ENCODE results near the gene NINJ1. TPM values are rescaled to one million over a fixed set of nuclear protein-coding genes. Genes with fewer than 3 reads are reported as not detected.
"Not testable (repeated sequence)": the region's sequence is repeated elsewhere in the genome, so short reads cannot be mapped to it uniquely, and the experiment has no call there.

NINJ1 gene
- total RNA-seq, 4 donors from 2014 or later = 64.6 to 113 (median 94.8) TPM

GRCh38 chr9:93107825-93108161 is 26.3 kb downstream of the NINJ1 start:
- TF ChIP-seq CTCF (IDR thresholded peaks at IDR 0.05) (no peak), POLR2A (IDR thresholded peaks at IDR 0.05) (no peak)
- DNase-seq (ENCODE audit: low spot score in 2 of 2) = peak in 1 of 2 donors; percentile 59
- H3K4me3 ChIP-seq (ENCODE audit: low read depth, poor library complexity, severe bottlenecking) = no peak overlapping the region
- WGBS, 2 donors = 89 to 94% methylated on average over 6 of the region's 6 CpGs
- intact Hi-C loops (cut with DNase I; ENCODE audit: low total_unique reads) = no loop called here

GRCh38 chr9:93107151-93107824 is 26.8 kb downstream of the NINJ1 start:
- H3K4me3 ChIP-seq (ENCODE audit: low read depth, poor library complexity, severe bottlenecking) = no peak overlapping the region
- intact Hi-C loops (cut with DNase I; ENCODE audit: low total_unique reads) = no loop called here
- 85 to 90% methylated on average over 12 to 14 of the region's 14 CpGs for WGBS, 2 donors
- TF ChIP-seq CTCF (IDR thresholded peaks at IDR 0.05) = no peak
- no peak for TF ChIP-seq POLR2A (IDR thresholded peaks at IDR 0.05)
- peak in 1 of 2 donors; percentile 72 for DNase-seq (ENCODE audit: low spot score in 2 of 2)

GRCh38 chr9:93105620-93106019 is 28.4 kb downstream of the NINJ1 start:
- TF ChIP-seq CTCF (IDR thresholded peaks at IDR 0.05) (no peak), POLR2A (IDR thresholded peaks at IDR 0.05) (no peak)
- no peak overlapping the region for H3K4me3 ChIP-seq (ENCODE audit: low read depth, poor library complexity, severe bottlenecking)
- intact Hi-C loops (cut with DNase I; ENCODE audit: low total_unique reads) = no loop called here
- WGBS, 2 donors = 75 to 93% methylated on average over 1 of the region's 1 CpG
- no peak for DNase-seq (ENCODE audit: low spot score in 2 of 2)

- WGBS, 2 donors = 85 to 99% methylated on average over 11 of the region's 11 CpGs
- H3K4me3 ChIP-seq (ENCODE audit: low read depth, poor library complexity, severe bottlenecking); intact Hi-C loops (cut with DNase I; ENCODE audit: low total_unique reads): not testable (repeated sequence)
- peak in 1 of 2 donors; percentile 42 for DNase-seq (ENCODE audit: low spot score in 2 of 2)
Observed at GRCh38 chr9:93101086-93101485, 33.0 kb downstream of the NINJ1 start.

GRCh38 chr9:93100276-93100636 is 33.8 kb downstream of the NINJ1 start:
- intact Hi-C loops (cut with DNase I; ENCODE audit: low total_unique reads) = no loop called here
- WGBS, 2 donors = 93 to 94% methylated on average over 8 of the region's 8 CpGs
- no peak for TF ChIP-seq POLR2A (IDR thresholded peaks at IDR 0.05)
- TF ChIP-seq CTCF (IDR thresholded peaks at IDR 0.05) = no peak
- no peak overlapping the region for H3K4me3 ChIP-seq (ENCODE audit: low read depth, poor library complexity, severe bottlenecking)
- DNase-seq (ENCODE audit: low spot score in 2 of 2) = peak in 1 of 2 donors; percentile 71

- DNase-seq (ENCODE audit: low spot score in 2 of 2) = peak in 1 of 2 donors; percentile 84
- intact Hi-C loops (cut with DNase I; ENCODE audit: low total_unique reads) = no loop called here
- TF ChIP-seq CTCF (IDR thresholded peaks at IDR 0.05) (no peak), POLR2A (IDR thresholded peaks at IDR 0.05) (no peak)
- no peak overlapping the region for H3K4me3 ChIP-seq (ENCODE audit: low read depth, poor library complexity, severe bottlenecking)
- WGBS, 2 donors = 82 to 86% methylated on average over 16 of the region's 16 CpGs
Observed at GRCh38 chr9:93099551-93100275, 34.3 kb downstream of the NINJ1 start.

Data from lower leg skin (tissue), 4 donors.